ENCODE data around the gene DRAM1.
"Not testable (repeated sequence)": the region's sequence is repeated elsewhere in the genome, so short reads cannot be mapped to it uniquely, and the experiment has no call there.

GRCh38 chr12:101918805-101919204 is 41.4 kb downstream of the DRAM1 start:
- TF ChIP-seq, protein P1, sequence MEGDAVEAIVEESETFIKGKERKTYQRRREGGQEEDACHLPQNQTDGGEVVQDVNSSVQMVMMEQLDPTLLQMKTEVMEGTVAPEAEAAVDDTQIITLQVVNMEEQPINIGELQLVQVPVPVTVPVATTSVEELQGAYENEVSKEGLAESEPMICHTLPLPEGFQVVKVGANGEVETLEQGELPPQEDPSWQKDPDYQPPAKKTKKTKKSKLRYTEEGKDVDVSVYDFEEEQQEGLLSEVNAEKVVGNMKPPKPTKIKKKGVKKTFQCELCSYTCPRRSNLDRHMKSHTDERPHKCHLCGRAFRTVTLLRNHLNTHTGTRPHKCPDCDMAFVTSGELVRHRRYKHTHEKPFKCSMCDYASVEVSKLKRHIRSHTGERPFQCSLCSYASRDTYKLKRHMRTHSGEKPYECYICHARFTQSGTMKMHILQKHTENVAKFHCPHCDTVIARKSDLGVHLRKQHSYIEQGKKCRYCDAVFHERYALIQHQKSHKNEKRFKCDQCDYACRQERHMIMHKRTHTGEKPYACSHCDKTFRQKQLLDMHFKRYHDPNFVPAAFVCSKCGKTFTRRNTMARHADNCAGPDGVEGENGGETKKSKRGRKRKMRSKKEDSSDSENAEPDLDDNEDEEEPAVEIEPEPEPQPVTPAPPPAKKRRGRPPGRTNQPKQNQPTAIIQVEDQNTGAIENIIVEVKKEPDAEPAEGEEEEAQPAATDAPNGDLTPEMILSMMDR (IDR thresholded peaks at IDR 0.05) = not testable (repeated sequence)
- not testable (repeated sequence) for TF ChIP-seq EZH2 (IDR thresholded peaks at IDR 0.05; ENCODE audit: borderline replicate concordance, insufficient read depth, low read depth, low read length, poor library complexity, severe bottlenecking)

Measured in B cell (primary cell).